NCI-H1436 (cell line): Measurements from ENCODE around the gene IQCB1.
"Not testable (repeated sequence)": the region's sequence is repeated elsewhere in the genome, so short reads cannot be mapped to it uniquely, and the experiment has no call there.

Experiments
- DNase-seq: peaks from one replicate; lab custom pipeline; 2025; lab: John Stamatoyannopoulos, UW

The IQCB1 gene

DNA sequence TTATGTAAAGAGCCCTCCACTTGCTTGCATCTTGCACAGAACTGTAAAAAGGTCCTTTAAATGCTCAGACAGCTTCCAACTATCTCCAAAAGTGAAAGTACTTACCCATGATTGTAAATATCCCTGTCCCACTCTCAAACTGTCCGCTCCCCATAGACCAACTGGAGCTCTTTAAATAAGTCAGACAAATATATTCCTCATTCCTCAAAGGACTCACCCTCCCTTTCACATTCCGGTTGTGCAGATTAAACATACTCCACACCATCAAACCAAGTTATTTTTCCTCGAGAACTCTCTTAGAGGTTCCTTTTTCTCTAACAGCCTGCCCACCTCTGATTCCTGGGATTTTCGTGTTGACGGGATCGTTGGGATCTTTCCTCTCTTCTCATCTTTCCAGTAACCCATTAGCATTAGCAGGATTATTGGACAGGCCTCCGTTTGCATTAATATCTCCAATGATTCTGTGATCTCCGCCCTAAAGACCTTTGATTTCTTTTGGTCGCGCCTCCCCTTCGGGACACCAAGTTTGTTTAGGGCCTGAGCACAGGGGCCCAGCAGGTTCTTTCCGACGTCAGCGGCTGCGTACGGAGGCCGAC lies 86.1 kb downstream of the IQCB1 start:
- DNase-seq: no peak

DNA sequence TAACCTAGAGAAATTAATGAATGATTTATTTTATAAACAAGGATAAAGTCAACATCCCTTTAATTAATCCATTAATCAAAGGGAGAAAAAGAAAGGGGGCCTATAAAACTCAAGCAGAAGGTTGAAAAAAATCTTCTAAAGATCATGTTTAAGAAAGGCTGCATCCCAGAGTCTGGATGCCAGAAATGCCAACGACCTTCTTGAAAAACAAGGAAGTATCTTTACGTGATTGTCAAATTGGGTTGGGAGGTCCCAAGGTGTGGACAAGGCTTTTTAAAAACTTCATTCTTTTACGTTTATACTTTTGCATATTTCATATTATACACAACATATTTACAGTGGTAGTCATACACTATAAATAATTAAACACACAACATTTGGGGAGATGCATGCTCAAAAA lies 86.9 kb downstream of the IQCB1 start:
- no peak for DNase-seq

DNA sequence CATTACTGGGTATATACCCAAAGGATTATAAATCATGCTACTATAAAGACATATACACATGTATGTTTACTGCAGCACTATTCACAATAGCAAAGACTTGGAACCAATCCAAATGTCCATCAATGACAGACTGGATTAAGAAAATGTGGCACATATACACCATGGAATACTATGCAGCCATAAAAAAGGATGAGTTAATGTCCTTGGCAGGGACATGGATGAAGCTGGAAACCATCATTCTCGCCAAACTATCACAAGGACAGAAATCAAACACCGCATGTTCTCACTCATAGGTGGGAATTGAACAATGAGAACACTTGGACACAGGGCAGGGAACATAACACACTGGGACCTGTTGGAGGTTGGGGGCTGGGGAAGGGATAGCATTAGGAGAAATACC lies 91.8 kb downstream of the IQCB1 start:
- not testable (repeated sequence) for DNase-seq

DNA sequence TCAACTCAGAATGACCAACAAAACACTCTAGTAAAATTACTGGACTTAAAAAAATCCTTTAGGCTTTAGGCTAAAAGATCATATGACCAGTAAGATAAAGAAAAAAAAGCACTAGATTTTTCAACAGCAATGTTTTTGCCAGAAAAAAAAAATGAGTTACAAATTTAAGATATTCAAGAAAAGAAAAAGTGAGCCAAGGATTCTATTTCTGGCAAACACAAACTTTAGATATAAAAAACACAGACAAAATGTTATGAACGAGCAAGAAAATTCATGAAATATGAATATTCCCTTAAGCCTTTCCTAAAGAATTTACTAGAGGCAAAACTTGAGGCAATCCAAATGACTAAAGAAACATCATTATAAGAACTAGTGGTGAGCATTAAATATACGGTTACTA lies 94.0 kb downstream of the IQCB1 start:
- DNase-seq: no peak

DNA sequence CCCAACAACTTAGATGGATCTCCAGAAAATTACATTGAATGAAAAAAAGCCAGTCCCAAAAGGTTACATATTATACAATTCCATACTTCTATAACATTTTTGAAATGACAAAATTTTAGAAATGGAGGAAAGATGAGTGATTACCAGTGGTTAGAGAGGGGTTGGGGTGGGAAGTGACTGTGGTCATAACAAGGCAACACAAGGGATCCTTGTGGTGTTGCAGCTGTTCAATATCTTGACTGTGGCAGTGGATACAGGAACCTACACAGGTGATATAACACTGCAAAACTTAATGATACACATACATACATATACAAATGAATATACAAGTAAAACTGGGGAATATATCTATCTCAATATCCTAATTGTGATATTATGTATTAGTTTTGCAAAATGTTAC lies 95.0 kb downstream of the IQCB1 start:
- DNase-seq: no peak

DNA sequence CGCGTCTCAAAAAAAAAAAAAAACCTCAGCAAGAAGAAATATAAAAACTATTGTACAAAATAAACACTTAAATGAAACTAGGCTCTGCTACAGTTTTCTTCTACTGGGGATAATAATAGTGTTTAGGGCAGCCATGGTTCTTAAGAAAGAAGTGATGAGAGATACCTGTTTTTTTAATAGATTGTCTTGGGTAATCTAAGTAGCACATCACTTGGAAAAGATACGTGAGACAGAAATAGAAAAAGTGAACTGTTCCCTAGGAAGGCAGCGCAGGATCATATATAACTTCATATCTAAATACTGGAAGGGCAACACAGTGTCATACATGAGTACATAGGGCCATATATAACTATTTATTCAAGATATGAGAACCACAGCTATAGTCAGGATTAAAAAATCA lies 97.2 kb downstream of the IQCB1 start:
- no peak for DNase-seq

GRCh38 chr3:121736112-121736511 lies 98.7 kb downstream of the IQCB1 start:
- no peak for DNase-seq

- no peak for DNase-seq
These were observed 99.7 kb downstream of the IQCB1 start for GRCh38 chr3:121735047-121735696.

- DNase-seq: no peak
These were observed 103.7 kb downstream of the IQCB1 start for GRCh38 chr3:121730940-121731687.

- no peak for DNase-seq
These were observed 110.7 kb downstream of the IQCB1 start for GRCh38 chr3:121724130-121724529.

GRCh38 chr3:121723485-121723884 lies 111.4 kb downstream of the IQCB1 start:
- DNase-seq: no peak

GRCh38 chr3:121722411-121722810 lies 112.4 kb downstream of the IQCB1 start:
- DNase-seq: no peak

DNA sequence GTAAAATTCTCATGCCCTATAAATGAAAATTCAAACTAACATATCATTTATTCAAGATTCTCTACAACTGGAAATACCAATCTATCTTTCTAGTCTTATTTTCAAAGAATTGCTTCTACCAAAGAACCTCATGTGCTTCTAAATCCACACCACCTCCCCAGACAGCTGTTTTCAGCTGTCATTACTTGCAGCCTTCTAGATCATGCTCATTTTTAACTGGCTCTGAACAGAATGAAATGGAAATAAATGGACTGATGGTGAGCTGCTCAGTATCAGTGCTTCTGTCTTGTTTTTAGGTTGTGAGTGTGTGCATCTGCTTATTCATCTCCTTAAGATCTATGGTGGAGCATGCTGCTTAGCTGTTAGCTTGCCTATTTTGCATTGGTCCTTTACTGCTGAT lies 114.7 kb downstream of the IQCB1 start:
- no peak for DNase-seq
